HL-60/S4 treated with retinoic acid at 250 ng/mL for 4 days and 3 days (cell line): Measurements from ENCODE around the gene NPBWR2.
"Not testable (repeated sequence)": the region's sequence is repeated elsewhere in the genome, so short reads cannot be mapped to it uniquely, and the experiment has no call there.

Experiments
- in situ Hi-C: fragments of 300-500 bp; cut with MboI; formaldehyde crosslinking; loops from 2 replicates; pipeline ENCODE4 v1.7.0; 2022; ENCODE audit warnings: low sequenced_read_pairs

The NPBWR2 gene

GRCh38 chr20:64119681-64120341 lies 12.4 kb upstream of the NPBWR2 start:
- in situ Hi-C loops, result no loop called here

DNA sequence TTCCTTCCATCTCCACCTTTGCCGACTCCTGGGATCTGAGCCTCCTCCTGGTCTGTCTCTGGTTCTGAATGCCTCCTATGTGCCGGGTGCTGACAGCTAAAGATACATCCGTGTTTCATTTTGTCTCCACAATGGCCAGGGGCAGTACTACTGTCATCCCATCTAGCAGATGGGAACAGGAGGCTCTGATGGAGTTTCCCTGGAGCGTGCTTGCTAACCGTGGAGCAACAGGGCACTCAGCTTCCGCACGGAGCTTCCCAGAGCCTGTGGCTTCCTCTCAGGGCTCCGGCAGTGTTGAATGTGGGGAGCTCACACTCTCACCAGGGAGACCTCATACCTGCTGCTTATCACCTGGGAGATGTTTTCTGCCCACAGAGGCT lies 11.9 kb upstream of the NPBWR2 start:
- in situ Hi-C loops, result no loop called here

- in situ Hi-C loops, result not testable (repeated sequence)
These were observed 10.0 kb upstream of the NPBWR2 start for GRCh38 chr20:64117432-64117777.

DNA sequence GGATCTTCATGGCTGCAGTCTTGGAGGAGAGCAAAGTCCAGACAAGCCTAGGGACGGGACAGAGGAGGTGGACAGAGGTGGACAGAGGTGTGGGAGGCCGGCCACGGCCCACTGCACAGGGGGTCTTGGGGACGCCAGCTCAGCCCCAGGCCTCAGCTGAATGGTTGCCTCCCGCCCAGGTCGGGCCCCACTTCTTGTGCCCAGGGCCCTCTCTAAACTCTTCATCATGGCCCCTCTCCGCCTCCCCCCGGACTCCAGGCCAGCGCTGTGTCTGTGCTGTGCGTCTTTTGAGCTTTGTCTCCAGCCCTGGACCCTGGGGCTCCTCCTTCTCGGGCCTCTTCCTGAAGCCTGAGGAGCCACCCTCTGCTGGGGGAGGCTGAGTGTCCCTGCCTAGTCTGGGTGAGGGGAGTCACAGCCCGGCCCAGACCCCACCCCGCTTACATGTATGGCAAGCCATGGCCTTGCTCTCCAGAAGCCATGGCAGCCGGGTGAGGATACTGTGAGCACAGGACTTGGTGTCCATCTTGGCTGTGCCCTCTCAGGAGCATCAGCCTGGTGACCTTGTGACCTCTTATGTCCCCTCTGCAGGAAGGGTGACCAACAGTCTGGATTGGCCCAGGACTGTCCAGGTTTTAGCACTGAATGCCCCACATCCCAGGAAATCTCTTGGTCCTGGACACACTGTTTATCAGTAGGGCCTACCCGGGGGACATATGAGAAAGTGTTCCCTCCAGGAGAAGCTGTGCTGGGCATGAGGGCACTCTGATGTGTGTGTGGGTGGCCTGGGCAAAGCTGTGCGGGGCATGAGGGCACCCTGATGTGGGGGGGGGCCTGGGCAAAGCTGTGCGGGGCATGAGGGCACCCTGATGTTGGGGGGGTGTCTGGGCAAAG lies 9.4 kb upstream of the NPBWR2 start:
- in situ Hi-C loops, result no loop called here

- in situ Hi-C loops, result no loop called here
These were observed 8.7 kb upstream of the NPBWR2 start for GRCh38 chr20:64116016-64116415.

GRCh38 chr20:64115171-64115911 lies 8.0 kb upstream of the NPBWR2 start:
- in situ Hi-C loops, result no loop called here

DNA sequence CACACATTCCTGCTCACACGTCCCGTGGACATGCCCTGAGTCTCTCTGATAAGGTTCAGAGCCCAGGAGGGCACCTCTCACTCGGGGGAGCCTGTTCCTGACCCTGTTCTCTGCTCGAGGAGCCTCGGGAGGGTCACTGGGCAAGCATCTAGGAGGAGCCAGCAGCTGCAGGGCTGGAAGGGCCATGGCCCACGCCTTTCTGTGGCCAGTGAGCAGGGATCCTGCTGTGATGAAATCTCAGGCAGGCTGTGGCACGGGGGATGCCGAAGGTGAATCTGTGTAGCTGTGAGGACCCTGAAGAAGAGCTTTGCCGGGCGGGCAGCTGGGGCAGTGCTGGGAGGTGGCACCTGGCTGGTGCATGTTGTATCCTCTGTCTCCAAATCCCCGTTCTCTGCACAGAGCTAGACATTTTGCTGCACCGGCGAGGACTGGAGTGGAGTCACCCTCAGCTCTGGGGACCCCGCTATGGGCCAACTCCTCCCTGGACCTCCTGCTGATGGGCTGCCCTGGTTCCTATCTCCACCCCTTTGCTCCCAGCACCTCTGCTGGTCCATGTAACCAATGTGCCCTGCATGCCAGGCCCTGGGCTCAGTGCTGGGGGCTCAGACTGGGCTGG lies 7.1 kb upstream of the NPBWR2 start:
- in situ Hi-C loops, result no loop called here

DNA sequence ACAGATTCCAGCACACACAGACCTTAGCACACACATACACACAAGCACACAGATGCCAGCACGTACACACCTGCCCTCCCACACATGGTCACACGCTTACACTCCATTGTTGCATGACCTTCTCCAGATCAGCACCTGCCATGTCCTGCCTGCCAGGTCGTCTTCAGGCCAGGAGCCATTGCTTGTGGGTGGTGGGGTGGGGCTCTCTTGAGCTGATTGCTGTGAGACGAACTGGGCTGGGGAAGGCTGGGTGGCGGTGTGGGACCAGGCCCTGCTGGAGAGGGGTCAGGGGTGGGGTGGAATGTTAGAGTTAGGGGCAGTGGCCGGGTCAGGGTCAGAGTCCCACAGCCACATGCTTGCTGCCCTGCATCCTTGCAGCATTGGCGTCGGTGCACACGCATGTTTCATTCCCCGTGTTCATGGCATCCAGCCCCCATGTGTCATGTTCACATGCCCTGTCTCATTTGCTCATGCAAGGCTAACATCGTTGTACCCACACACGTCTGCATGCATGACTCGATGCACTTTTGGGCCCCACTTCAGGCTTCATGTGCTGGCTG lies 6.5 kb upstream of the NPBWR2 start:
- in situ Hi-C loops, result no loop called here

DNA sequence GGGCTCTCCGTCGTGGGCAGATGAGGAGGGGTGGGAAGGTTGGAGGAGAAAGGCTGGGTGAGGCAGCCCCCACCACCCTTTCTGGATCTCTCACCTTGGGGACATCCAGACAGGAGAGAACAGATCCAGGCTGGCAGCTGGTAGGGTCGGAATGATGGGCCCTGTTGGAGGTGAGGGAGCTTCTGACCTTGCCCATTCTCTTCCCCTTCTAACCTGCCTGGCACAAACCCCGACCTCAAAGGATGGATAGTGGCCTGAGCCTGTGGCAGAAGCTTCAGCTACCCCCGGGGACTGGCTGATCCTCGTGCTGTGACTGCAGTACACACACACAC lies 6.0 kb upstream of the NPBWR2 start:
- in situ Hi-C loops, result no loop called here

DNA sequence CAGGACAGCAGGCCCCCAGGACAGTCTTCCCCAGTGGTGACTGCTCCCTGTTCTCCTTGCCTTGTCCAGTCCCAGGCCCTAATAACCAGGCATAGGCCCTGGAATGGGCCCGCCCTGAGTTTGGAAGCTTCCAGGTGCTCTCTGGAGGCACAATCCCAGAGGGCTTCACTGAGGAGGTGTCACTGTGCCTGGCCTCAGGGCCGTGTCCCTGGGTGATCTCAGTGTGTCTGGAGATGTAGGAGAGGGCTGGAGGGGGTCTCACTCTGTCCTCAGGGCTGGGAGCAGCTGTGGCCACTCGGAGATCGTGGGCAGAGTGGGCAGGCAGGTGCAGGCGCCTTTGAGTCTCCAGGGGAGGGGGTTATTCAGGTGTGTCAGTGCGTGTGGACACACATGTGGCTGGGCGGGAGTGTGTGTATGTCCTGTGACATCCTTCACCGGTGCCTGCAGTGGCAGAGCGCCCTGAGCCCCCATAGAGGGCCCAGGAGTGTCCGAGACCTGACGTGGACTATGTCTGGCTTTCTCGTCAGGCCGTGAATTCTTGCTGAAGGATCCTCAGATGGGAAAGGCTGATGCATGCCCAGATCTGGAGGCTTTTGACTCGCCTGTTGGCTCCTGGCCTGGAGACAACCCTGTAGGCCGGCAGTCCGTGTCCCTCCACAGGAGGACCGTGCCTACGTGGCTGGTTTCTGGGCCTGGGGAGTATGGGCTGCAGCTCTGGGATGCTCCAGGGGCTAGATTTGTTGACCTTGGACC lies 5.5 kb upstream of the NPBWR2 start:
- in situ Hi-C loops, result no loop called here

DNA sequence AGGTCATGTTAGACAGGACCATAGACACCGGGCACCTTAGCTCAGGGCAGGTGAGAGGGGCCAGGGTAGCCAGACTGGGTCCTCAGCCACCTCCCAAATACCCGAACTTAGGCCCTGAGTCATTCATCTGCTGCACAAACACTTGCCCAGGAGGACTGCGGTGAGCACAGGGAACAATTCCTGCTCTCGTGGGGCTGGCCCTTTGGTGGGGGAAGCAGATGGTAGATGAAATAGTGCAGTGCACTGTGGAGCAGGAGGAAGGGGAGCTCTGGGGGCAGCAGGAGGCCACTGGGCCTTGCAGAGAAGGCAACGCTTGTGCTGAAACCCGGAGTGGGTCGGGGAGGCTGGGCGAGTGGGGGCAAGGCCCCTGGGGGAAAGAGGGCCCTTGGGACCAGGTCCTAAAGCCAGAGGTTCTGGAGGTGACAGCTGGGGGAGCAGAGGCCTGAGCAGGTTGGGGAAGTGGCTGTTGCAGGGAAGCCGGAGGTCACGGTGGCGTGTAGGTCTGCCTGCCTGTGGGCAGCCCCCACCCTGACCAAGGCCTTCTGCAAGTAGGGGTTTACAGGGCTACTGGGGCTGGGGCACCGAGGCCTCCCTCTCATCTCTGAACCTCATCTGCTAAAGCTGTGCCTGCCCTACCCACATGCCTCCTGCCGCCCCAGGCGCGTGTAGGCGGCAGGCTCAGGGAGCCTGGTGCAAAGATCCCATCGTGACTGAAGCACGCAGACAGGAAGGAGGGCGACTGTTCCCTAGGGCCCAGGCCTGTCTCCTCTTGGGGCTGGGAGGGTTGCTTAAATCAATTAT lies 4.7 kb upstream of the NPBWR2 start:
- in situ Hi-C loops, result no loop called here

GRCh38 chr20:64110411-64111068 lies 3.2 kb upstream of the NPBWR2 start:
- in situ Hi-C loops, result no loop called here

- in situ Hi-C loops, result no loop called here
These were observed 2.5 kb upstream of the NPBWR2 start for GRCh38 chr20:64109831-64110391.

DNA sequence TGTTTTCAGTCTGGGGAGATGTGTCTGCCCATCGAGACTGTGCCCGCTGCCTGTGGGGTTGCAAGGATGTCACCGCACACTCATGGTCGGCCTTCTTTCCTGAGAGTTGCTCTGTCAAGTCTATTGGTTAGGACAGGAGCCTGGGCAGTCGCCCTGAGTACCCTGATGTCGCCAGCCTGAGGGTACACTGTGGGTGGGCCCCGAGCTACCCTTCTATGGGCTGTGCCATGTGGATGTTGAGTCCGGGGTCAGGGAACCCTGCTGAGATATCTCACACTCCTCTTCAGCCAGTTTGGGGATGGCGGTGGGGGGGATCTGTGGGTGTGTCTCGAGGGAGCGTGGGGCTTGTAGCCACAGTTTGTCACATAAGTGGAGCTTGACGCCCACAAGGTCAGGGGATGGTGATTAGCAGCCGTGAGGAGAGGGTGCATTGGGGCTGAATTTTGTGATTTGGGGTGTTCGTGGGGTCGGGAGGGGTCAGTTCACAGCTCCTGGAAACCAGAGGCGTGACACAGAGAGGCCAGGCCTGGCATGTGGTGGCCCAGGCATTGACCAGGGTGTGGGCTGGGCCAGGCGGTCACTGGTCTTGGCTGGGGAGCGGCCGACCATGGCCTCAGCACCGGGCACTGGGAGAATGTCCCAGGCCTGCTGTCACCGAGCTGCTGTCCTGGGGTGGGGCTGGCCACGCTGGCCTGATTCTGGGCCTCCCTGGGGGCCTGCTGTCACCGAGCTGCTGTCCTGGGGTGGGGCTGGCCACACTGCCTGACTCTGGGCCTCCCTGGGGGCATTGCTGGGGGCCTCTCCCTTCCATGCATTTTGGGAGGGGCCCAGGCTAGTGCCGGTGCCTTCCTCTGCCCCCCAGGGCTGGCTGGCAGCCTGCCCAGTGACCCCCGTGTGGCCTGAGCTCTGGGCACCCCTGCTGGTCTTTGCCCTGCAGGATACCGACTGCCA lies 1.6 kb upstream of the NPBWR2 start:
- in situ Hi-C loops, result no loop called here

- in situ Hi-C loops, result no loop called here
These were observed 532 bp upstream of the NPBWR2 start for GRCh38 chr20:64107736-64108457.

GRCh38 chr20:64106435-64106961 lies 867 bp downstream of the NPBWR2 start:
- in situ Hi-C loops, result no loop called here
